CD14-positive monocyte (primary cell): ENCODE data around the gene SECTM1. TPM values are rescaled to one million over a fixed set of nuclear protein-coding genes. Genes with fewer than 3 reads are reported as not detected.

Experiments
- DNase-seq, 3 donors: peaks; one replicate each; pipeline ENCODE4 v3.0.0-alpha.2; 2011 to 2022
- H2AFZ ChIP-seq: 2 replicates; pipeline ENCODE4 v1.6.0; 2012; ENCODE audit warnings: mild to moderate bottlenecking, low read depth, low read length, inconsistent platforms; ENCODE audit not compliant: insufficient read depth, poor library complexity, severe bottlenecking
- H3K27ac ChIP-seq, 2 donors: 1 replicate in 1 of 2; 2 replicates in 1 of 2; pipeline ENCODE4 v1.5.1; 2012 to 2013; ENCODE audit warnings: low read length in 2 of 2, control low read depth in 1 of 2, inconsistent platforms in 1 of 2, low read depth in 1 of 2, mild to moderate bottlenecking in 1 of 2
- H3K27me3 ChIP-seq, 2 donors: one replicate each; pipeline versions ENCODE4 v1.6.0 to v1.6.1; 2011 to 2013; ENCODE audit warnings: low read length in 2 of 2; ENCODE audit not compliant: control insufficient read depth in 2 of 2, insufficient read depth in 2 of 2
- H3K36me3 ChIP-seq, 2 donors: replicated peaks in 1 of 2; 1 replicate in 1 of 2; 2 replicates in 1 of 2; pipeline versions ENCODE4 v1.5.1 to v1.6.1; 2012 to 2013; ENCODE audit warnings: low read length in 2 of 2, control low read depth in 1 of 2, inconsistent platforms in 1 of 2, mild to moderate bottlenecking in 1 of 2; ENCODE audit not compliant: insufficient read depth in 2 of 2, control insufficient read depth in 1 of 2
- H3K4me1 ChIP-seq, 2 donors: 1 replicate in 1 of 2; 2 replicates in 1 of 2; pipeline versions ENCODE4 v1.5.1 to v1.6.1; 2012 to 2013; ENCODE audit warnings: low read length in 2 of 2, control low read depth in 1 of 2, inconsistent platforms in 1 of 2, mild to moderate bottlenecking in 1 of 2, moderate library complexity in 1 of 2; ENCODE audit not compliant: insufficient read depth in 2 of 2, control insufficient read depth in 1 of 2
- H3K4me2 ChIP-seq: replicated peaks from 2 replicates; pipeline ENCODE3; 2012; ENCODE audit warnings: low read length, moderate library complexity, mild to moderate bottlenecking; ENCODE audit not compliant: poor library complexity, severe bottlenecking; ENCODE audit errors: extremely low read depth
- H3K4me3 ChIP-seq, 3 experiments: fragments of 200-600 bp in 1 of 3; sonication (generic) in 1 of 3; replicated peaks in 1 of 3; 1 replicate in 2 of 3; 2 replicates in 1 of 3; pipeline ENCODE4 v1.5.1; 2011 to 2013; ENCODE audit warnings: low read length in 3 of 3, mild to moderate bottlenecking in 3 of 3, control low read depth in 2 of 3, low read depth in 2 of 3, inconsistent platforms in 1 of 3, moderate library complexity in 1 of 3
- H3K79me2 ChIP-seq: 2 replicates; pipeline ENCODE4 v1.6.0; 2012; ENCODE audit warnings: mild to moderate bottlenecking, control low read depth, inconsistent platforms, low read length, moderate library complexity; ENCODE audit not compliant: insufficient read depth
- H3K9ac ChIP-seq: 2 replicates; pipeline ENCODE4 v1.6.0; 2017; ENCODE audit warnings: low read length, mild to moderate bottlenecking; ENCODE audit not compliant: insufficient read depth, poor library complexity, severe bottlenecking
- H3K9me3 ChIP-seq, 2 donors: replicated peaks in 1 of 2; 1 replicate in 1 of 2; 2 replicates in 1 of 2; pipeline versions ENCODE4 v1.5.1 to v1.6.1; 2012 to 2013; ENCODE audit warnings: low read length in 2 of 2, control low read depth in 1 of 2; ENCODE audit not compliant: control insufficient read depth in 1 of 2, insufficient read depth in 1 of 2
- H4K20me1 ChIP-seq: 2 replicates; pipeline ENCODE4 v1.6.0; 2012; ENCODE audit warnings: mild to moderate bottlenecking, low read length, control low read depth, moderate library complexity; ENCODE audit not compliant: insufficient read depth
- H3K27ac Mint-ChIP-seq, 7 donors: one replicate each; pipeline ENCODE4 v1.8.0; 2020; ENCODE audit warnings: mild to moderate bottlenecking in 7 of 7, mixed read lengths in 7 of 7, moderate library complexity in 6 of 7, inconsistent platforms in 2 of 7
- H3K27me3 Mint-ChIP-seq, 3 donors: one replicate each; pipeline ENCODE4 v1.8.0; 2021 to 2022; ENCODE audit warnings: low read depth in 3 of 3, mild to moderate bottlenecking in 3 of 3, mixed read lengths in 3 of 3, moderate library complexity in 3 of 3, inconsistent platforms in 1 of 3
- H3K36me3 Mint-ChIP-seq, 2 donors: one replicate each; pipeline ENCODE4 v1.8.0; 2020; ENCODE audit warnings: mixed read lengths in 2 of 2, inconsistent platforms in 1 of 2, mild to moderate bottlenecking in 1 of 2
- H3K4me1 Mint-ChIP-seq: one replicate; pipeline ENCODE4 v1.8.0; 2020; ENCODE audit warnings: mild to moderate bottlenecking, mixed read lengths
- H3K4me3 Mint-ChIP-seq, 2 donors: one replicate each; pipeline ENCODE4 v1.8.0; 2020; ENCODE audit warnings: mild to moderate bottlenecking in 2 of 2, mixed read lengths in 2 of 2, moderate library complexity in 1 of 2
- H3K9me3 Mint-ChIP-seq, 7 donors: one replicate each; pipeline ENCODE4 v1.8.0; 2020 to 2022; ENCODE audit warnings: mixed read lengths in 7 of 7, mild to moderate bottlenecking in 6 of 7, moderate library complexity in 6 of 7, inconsistent platforms in 2 of 7
- CTCF ChIP-seq: fragments of 200-600 bp; IDR thresholded peaks from one replicate; pipeline ENCODE4 v1.8.0; 2022; ENCODE audit warnings: antibody characterized with exemption, mild to moderate bottlenecking
- WGBS: methylation state at CpG from one replicate; pipeline ENCODE4 v1.1.5; 2013; ENCODE audit warnings: missing lambda C conversion rate; ENCODE audit not compliant: insufficient coverage; 5-methylcytosine and 5-hydroxymethylcytosine counted together
- intact Hi-C, 2 donors: fragments of 100-400 bp; cut with micrococcal nuclease; formaldehyde crosslinking; loops; one replicate each; pipeline versions ENCODE4 v1.15.0 to v1.15.1; 2023
- polyA plus RNA-seq, 3 donors: library from polyadenylated mRNA; depleted of rRNA in 1 of 3; unstranded in 2 of 3; stranded (reverse) in 1 of 3; fragments of 300-500 nt in 2 of 3; fragments of >200 nt in 1 of 3; fragmentation: Illumina TruSeq in 2 of 3; gene quantifications; 1 replicate in 2 of 3; 2 replicates in 1 of 3; pipeline ENCODE4 v1.2.3, GENCODE V29; 2012 to 2021

SECTM1 gene
- polyA plus RNA-seq, 3 donors, result 136 to 209 (median 188) TPM

- no peak overlapping the region for H2AFZ ChIP-seq
- no peaks in the 10 kb centered on the region for H3K79me2 ChIP-seq
- H3K36me3 ChIP-seq, result no peaks in the 10 kb centered on the region
- no peak overlapping the region for H3K4me3 ChIP-seq
- no peak overlapping the region for H3K4me2 ChIP-seq
- peaks cover 0 to 2% of the 10 kb centered on the region in 2 donors for H3K27me3 ChIP-seq
- intact Hi-C loops, result loop anchor here (2.0 to 10.0 kb wide), 4 partner anchors 60 to 423 kb away; no protein-coding TSS in a partner anchor
- 29% methylated on average over 15 of the region's 26 CpGs for WGBS
- Mint-ChIP-seq H3K27ac (peak overlapping the region in 1 of 7 donors; percentile 48), H3K4me1 (peaks cover 3% of the 10 kb centered on the region), H3K27me3 (peaks cover 4 to 13% (median 6%) of the 10 kb centered on the region in 3 donors), H3K36me3 (no peaks in the 10 kb centered on the region), H3K9me3 (no peaks in the 10 kb centered on the region), H3K4me3 (no peak overlapping the region)
- peaks cover 1 to 3% of the 10 kb centered on the region in 2 donors for H3K4me1 ChIP-seq
- H4K20me1 ChIP-seq, result no peaks in the 10 kb centered on the region
- no peak overlapping the region for H3K27ac ChIP-seq
- no peaks in the 10 kb centered on the region for H3K9me3 ChIP-seq
- DNase-seq, result peak; percentile 77 to 82 (median 80)
- no peak overlapping the region for H3K9ac ChIP-seq
- TF ChIP-seq CTCF, result peak; percentile 94
Observed at GRCh38 chr17:82351713-82352488, 18.3 kb upstream of the SECTM1 start.

- no peak for DNase-seq
- Mint-ChIP-seq H3K4me3 (no peak overlapping the region), H3K27me3 (peaks cover 8 to 18% (median 12%) of the 10 kb centered on the region in 3 donors), H3K36me3 (no peaks in the 10 kb centered on the region), H3K27ac (peak overlapping the region in 2 of 7 donors; percentile 13 to 48), H3K4me1 (peaks cover 9% of the 10 kb centered on the region), H3K9me3 (no peaks in the 10 kb centered on the region)
- peaks cover 0 to 5% of the 10 kb centered on the region in 2 donors for H3K27me3 ChIP-seq
- H3K4me2 ChIP-seq, result no peak overlapping the region
- no peaks in the 10 kb centered on the region for H3K79me2 ChIP-seq
- H3K9me3 ChIP-seq, result no peaks in the 10 kb centered on the region
- H3K27ac ChIP-seq, result no peak overlapping the region
- 45% methylated on average over 15 of the region's 21 CpGs for WGBS
- no peaks in the 10 kb centered on the region for H3K36me3 ChIP-seq
- H3K4me3 ChIP-seq, result no peak overlapping the region
- H3K9ac ChIP-seq, result no peak overlapping the region
- H4K20me1 ChIP-seq, result no peaks in the 10 kb centered on the region
- intact Hi-C loops, result loop anchor here (2.0 to 10.0 kb wide), 4 partner anchors 61 to 424 kb away; no protein-coding TSS in a partner anchor
- TF ChIP-seq CTCF, result no peak
- peaks cover 6 to 9% of the 10 kb centered on the region in 2 donors for H3K4me1 ChIP-seq
- H2AFZ ChIP-seq, result no peak overlapping the region
Observed at GRCh38 chr17:82351254-82351712, 17.7 kb upstream of the SECTM1 start.
